GM21528 (cell line): ENCODE results near the gene ZBTB12.

Source experiments
- ATAC-seq: cut with Tn5 transposase; IDR thresholded peaks from one replicate; pipeline ENCODE4 v1.9.1; 2021; ENCODE audit warnings: mild to moderate bottlenecking, moderate library complexity; ENCODE audit not compliant: unreplicated experiment, low FRiP score

The ZBTB12 gene

GRCh38 chr6:31898383-31899011 is 3.4 kb downstream of the ZBTB12 start:
- ATAC-seq: peak; percentile 19

- peak; percentile 51 for ATAC-seq
Measured at GRCh38 chr6:31897612-31898382, 4.1 kb downstream of the ZBTB12 start, which contains the start of gene EHMT2. TSS of gene EHMT2 (minus strand) at chr6:31897698. CDS start at chr6:31897677, 21 bp downstream.

- no peak for ATAC-seq
Measured at GRCh38 chr6:31896856-31897611, 4.9 kb downstream of the ZBTB12 start.

GRCh38 chr6:31896493-31896855 is 5.4 kb downstream of the ZBTB12 start:
- no peak for ATAC-seq

GRCh38 chr6:31892821-31893220 is 9.1 kb downstream of the ZBTB12 start:
- ATAC-seq: no peak

- no peak for ATAC-seq
Measured at GRCh38 chr6:31889331-31889972, 12.4 kb downstream of the ZBTB12 start.

GRCh38 chr6:31888276-31889258 is 13.3 kb downstream of the ZBTB12 start:
- ATAC-seq: no peak

- ATAC-seq: no peak
Measured at GRCh38 chr6:31887173-31888007, 14.5 kb downstream of the ZBTB12 start.

GRCh38 chr6:31886541-31886991 is 15.3 kb downstream of the ZBTB12 start:
- ATAC-seq: no peak

GRCh38 chr6:31884528-31885035 is 17.3 kb downstream of the ZBTB12 start:
- ATAC-seq: no peak

- ATAC-seq: no peak
Measured at GRCh38 chr6:31883676-31884075, 18.2 kb downstream of the ZBTB12 start.

- ATAC-seq: no peak
Measured at GRCh38 chr6:31882344-31882743, 19.5 kb downstream of the ZBTB12 start.

- no peak for ATAC-seq
Measured at GRCh38 chr6:31881136-31881859, 20.6 kb downstream of the ZBTB12 start.

- ATAC-seq: no peak
Measured at GRCh38 chr6:31880616-31881015, 21.3 kb downstream of the ZBTB12 start.

- no peak for ATAC-seq
Measured at GRCh38 chr6:31879901-31880300, 22.0 kb downstream of the ZBTB12 start.

GRCh38 chr6:31879143-31879542 is 22.7 kb downstream of the ZBTB12 start:
- ATAC-seq: no peak

GRCh38 chr6:31878726-31879125 is 23.2 kb downstream of the ZBTB12 start, which contains the start of gene SLC44A4:
TSS of gene SLC44A4 (minus strand) at chr6:31878997. CDS start at chr6:31878980, 17 bp downstream.
- ATAC-seq: no peak

GRCh38 chr6:31878222-31878621 is 23.7 kb downstream of the ZBTB12 start:
- ATAC-seq: no peak
